Limb (tissue), 2 donors: ENCODE results near the gene SEPHS2.
"Not testable (repeated sequence)": the region's sequence is repeated elsewhere in the genome, so short reads cannot be mapped to it uniquely, and the experiment has no call there.

ENCODE experiments used
- DNase-seq, 2 donors: peaks; one replicate each; pipeline ENCODE4 v3.0.0-alpha.2; 2016; ENCODE audit errors: extremely low spot score in 2 of 2

The SEPHS2 gene

GRCh38 chr16:30398661-30399434, 46.8 kb downstream of the SEPHS2 start:
- no peak for DNase-seq

- no peak for DNase-seq
Measured at GRCh38 chr16:30397776-30398660, 47.7 kb downstream of the SEPHS2 start.

- no peak for DNase-seq
Measured at GRCh38 chr16:30397056-30397455, 48.6 kb downstream of the SEPHS2 start.

- DNase-seq: not testable (repeated sequence)
Measured at GRCh38 chr16:30396627-30397026, 49.0 kb downstream of the SEPHS2 start.

- no peak for DNase-seq
Measured at GRCh38 chr16:30395992-30396585, 49.6 kb downstream of the SEPHS2 start.

GRCh38 chr16:30395155-30395991, 50.3 kb downstream of the SEPHS2 start, which contains the start of gene ZNF48:
ZNF48 (plus strand) TSS chr16:30395420; CDS start chr16:30395795, 375 bp downstream.
- peak; percentile 91 to 96 for DNase-seq

- no peak for DNase-seq
Measured at GRCh38 chr16:30394592-30395154, 51.0 kb downstream of the SEPHS2 start.
